ENCODE measurements around the gene OGG1. TPM values are rescaled to one million over a fixed set of nuclear protein-coding genes. Genes with fewer than 3 reads are reported as not detected.
A peak's percentile ranks its signal among the peaks of the same experiment; 100 is the strongest.

The OGG1 gene
- total and polyA plus RNA-seq, 9 of the 15 experiments (the other 6 are each of a cell fraction or from before 2014, with no cell fraction given), result 6.6 to 33.0 (median 24.4) TPM

DNA sequence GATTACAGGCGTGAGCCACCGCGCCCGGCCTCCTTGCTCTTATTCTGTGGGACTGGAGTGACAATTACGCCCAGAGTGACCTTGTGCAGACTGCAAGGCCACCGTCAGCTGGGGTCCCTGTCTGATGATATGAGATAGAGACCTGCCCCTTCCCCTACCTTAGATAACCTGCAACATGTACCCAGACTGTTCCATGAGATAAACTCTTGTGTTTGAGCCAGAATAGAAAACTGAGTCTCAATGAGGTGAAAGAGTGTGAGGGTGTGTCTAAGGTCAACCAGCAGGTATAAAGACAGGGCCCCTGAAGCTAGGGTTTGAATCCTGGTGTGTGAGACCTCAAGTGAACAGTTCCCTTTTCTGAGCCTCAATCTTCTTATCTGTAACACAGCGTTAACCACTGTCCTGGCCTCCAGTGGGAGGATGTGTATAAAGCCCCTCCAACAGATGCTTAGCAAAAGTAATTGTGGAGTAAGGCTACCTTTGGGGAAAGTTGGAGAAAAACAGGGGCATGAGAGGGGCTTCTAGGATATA, 36.5 kb downstream of the OGG1 start (continued):
- peak; percentile 85 for TF ChIP-seq DPF2 (IDR thresholded peaks at IDR 0.05)
- TF ChIP-seq SMAD4 (CRISPR knock-in tag; conservative IDR thresholded peaks at IDR 0.05), result peak; percentile 59
- TF ChIP-seq, protein P1, sequence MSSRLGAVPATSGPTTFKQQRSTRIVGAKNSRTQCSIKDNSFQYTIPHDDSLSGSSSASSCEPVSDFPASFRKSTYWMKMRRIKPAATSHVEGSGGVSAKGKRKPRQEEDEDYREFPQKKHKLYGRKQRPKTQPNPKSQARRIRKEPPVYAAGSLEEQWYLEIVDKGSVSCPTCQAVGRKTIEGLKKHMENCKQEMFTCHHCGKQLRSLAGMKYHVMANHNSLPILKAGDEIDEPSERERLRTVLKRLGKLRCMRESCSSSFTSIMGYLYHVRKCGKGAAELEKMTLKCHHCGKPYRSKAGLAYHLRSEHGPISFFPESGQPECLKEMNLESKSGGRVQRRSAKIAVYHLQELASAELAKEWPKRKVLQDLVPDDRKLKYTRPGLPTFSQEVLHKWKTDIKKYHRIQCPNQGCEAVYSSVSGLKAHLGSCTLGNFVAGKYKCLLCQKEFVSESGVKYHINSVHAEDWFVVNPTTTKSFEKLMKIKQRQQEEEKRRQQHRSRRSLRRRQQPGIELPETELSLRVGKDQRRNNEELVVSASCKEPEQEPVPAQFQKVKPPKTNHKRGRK (tag; IDR thresholded peaks at IDR 0.05), result no peak
- TF ChIP-seq, protein P2, sequence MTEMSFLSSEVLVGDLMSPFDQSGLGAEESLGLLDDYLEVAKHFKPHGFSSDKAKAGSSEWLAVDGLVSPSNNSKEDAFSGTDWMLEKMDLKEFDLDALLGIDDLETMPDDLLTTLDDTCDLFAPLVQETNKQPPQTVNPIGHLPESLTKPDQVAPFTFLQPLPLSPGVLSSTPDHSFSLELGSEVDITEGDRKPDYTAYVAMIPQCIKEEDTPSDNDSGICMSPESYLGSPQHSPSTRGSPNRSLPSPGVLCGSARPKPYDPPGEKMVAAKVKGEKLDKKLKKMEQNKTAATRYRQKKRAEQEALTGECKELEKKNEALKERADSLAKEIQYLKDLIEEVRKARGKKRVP (CRISPR knock-in tag; IDR thresholded peaks at IDR 0.05), result peak; percentile 15; the same call in 1 of the 2 replicates
- TF ChIP-seq MEF2D (tag; conservative IDR thresholded peaks at IDR 0.05; ENCODE audit: low read depth), result no peak
- TF ChIP-seq IRF2 (CRISPR knock-in tag; IDR thresholded peaks at IDR 0.05), result no peak
- peak; percentile 47 for TF ChIP-seq SMARCA4 (IDR thresholded peaks at IDR 0.05)
- peak; percentile 52 for TF ChIP-seq SMARCB1 (IDR thresholded peaks at IDR 0.05; ENCODE audit: insufficient read length, low read depth)
- peak; percentile 60 for TF ChIP-seq GATA2 (CRISPR knock-in tag; IDR thresholded peaks at IDR 0.05)
- peak; percentile 78 for TF ChIP-seq NFIC (IDR thresholded peaks at IDR 0.05)
- TF ChIP-seq TBP (optimal IDR thresholded peaks at IDR 0.05; ENCODE audit: low read depth, low read length), result peak; percentile 90
- TF ChIP-seq, protein P3, sequence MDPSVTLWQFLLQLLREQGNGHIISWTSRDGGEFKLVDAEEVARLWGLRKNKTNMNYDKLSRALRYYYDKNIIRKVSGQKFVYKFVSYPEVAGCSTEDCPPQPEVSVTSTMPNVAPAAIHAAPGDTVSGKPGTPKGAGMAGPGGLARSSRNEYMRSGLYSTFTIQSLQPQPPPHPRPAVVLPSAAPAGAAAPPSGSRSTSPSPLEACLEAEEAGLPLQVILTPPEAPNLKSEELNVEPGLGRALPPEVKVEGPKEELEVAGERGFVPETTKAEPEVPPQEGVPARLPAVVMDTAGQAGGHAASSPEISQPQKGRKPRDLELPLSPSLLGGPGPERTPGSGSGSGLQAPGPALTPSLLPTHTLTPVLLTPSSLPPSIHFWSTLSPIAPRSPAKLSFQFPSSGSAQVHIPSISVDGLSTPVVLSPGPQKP (CRISPR knock-in tag; IDR thresholded peaks at IDR 0.05), result no peak
- TF ChIP-seq, protein P4, sequence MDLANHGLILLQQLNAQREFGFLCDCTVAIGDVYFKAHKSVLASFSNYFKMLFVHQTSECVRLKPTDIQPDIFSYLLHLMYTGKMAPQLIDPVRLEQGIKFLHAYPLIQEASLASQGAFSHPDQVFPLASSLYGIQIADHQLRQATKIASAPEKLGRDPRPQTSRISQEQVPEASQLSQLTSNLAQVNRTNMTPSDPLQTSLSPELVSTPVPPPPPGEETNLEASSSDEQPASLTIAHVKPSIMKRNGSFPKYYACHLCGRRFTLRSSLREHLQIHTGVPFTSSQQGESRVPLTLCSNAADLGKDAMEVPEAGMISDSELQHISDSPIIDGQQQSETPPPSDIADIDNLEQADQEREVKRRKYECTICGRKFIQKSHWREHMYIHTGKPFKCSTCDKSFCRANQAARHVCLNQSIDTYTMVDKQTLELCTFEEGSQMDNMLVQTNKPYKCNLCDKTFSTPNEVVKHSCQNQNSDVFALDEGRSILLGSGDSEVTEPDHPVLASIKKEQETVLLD (IDR thresholded peaks at IDR 0.05), result no peak
- peak; percentile 89 for TF ChIP-seq SOX6 (IDR thresholded peaks at IDR 0.05)
- TF ChIP-seq, protein P5, sequence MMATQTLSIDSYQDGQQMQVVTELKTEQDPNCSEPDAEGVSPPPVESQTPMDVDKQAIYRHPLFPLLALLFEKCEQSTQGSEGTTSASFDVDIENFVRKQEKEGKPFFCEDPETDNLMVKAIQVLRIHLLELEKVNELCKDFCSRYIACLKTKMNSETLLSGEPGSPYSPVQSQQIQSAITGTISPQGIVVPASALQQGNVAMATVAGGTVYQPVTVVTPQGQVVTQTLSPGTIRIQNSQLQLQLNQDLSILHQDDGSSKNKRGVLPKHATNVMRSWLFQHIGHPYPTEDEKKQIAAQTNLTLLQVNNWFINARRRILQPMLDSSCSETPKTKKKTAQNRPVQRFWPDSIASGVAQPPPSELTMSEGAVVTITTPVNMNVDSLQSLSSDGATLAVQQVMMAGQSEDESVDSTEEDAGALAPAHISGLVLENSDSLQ (IDR thresholded peaks at IDR 0.05), result 0 out of 2 replicates have a peak, but pooled peaks have one; percentile 26
- no peak for TF ChIP-seq MTF1 (CRISPR knock-in tag; IDR thresholded peaks at IDR 0.05; ENCODE audit: borderline replicate concordance)
- peak; percentile 20; the same call in 1 of the 2 replicates for TF ChIP-seq ZNF583 (CRISPR knock-in tag; IDR thresholded peaks at IDR 0.05)
- TF ChIP-seq, protein P6, sequence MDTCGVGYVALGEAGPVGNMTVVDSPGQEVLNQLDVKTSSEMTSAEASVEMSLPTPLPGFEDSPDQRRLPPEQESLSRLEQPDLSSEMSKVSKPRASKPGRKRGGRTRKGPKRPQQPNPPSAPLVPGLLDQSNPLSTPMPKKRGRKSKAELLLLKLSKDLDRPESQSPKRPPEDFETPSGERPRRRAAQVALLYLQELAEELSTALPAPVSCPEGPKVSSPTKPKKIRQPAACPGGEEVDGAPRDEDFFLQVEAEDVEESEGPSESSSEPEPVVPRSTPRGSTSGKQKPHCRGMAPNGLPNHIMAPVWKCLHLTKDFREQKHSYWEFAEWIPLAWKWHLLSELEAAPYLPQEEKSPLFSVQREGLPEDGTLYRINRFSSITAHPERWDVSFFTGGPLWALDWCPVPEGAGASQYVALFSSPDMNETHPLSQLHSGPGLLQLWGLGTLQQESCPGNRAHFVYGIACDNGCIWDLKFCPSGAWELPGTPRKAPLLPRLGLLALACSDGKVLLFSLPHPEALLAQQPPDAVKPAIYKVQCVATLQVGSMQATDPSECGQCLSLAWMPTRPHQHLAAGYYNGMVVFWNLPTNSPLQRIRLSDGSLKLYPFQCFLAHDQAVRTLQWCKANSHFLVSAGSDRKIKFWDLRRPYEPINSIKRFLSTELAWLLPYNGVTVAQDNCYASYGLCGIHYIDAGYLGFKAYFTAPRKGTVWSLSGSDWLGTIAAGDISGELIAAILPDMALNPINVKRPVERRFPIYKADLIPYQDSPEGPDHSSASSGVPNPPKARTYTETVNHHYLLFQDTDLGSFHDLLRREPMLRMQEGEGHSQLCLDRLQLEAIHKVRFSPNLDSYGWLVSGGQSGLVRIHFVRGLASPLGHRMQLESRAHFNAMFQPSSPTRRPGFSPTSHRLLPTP (IDR thresholded peaks at IDR 0.05; ENCODE audit: borderline replicate concordance, extremely low read depth, insufficient read length), result no peak
- TF ChIP-seq KDM1A (IDR thresholded peaks at IDR 0.05), result peak; percentile 52 to 73; a peak in 3 of 4 replicates
- TF ChIP-seq MBD2 (IDR thresholded peaks at IDR 0.05; ENCODE audit: borderline replicate concordance, low read depth), result 0 out of 2 replicates have a peak, but pooled peaks have one; percentile 19
- no peak for TF ChIP-seq NCOA2 (IDR thresholded peaks at IDR 0.05; ENCODE audit: partially characterized antibody in 2 of 2)
